GM10847 (cell line): ENCODE results near the gene POU2F1.

Experiments
- POLR2A ChIP-seq: IDR thresholded peaks from 2 replicates; pipeline ENCODE4 v1.6.1; 2011; ENCODE audit not compliant: insufficient read length; ENCODE audit errors: extremely low read depth

POU2F1 gene

DNA sequence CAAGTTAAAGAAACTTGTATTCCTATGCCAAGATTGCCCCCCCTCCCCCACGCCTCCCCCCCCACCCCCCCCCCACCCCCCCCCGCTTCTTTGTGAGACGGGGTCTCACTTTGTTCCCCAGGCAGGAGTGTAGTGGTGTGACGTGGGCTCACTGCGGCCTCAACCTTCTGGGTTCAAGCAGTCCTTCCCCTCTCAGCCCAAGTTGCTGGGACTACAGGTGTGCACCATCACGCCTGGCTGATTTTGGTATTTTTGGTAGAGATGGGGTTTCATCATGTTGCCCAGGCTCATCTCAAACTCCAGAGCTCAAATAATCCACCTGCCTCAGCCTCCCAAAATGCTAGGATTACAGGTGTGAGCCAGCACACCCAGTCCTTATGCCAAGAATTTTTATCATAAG is 136.6 kb downstream of the POU2F1 start:
- TF ChIP-seq POLR2A: no peak

GRCh38 chr1:167359295-167359694 is 138.6 kb downstream of the POU2F1 start:
- TF ChIP-seq POLR2A: no peak

DNA sequence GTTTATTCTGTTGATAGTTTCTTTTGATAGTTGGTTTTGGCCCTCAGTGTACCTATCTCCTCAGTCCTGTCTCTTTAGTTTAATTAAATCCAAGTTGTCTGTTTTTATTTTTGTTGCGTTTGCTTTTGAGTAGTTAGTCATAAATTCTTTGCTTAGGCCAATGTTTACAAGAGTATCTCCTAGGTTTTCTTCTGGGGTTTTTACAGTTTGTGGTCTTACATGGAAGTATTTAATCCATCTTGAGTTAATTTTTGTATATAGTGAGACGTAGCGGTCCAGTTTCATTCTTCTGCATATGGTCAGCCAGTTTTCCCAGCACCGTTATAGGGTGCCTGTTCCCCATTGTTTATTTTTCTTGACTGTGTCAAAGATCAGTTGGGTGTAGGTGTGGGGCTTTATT is 139.4 kb downstream of the POU2F1 start:
- no peak for TF ChIP-seq POLR2A

DNA sequence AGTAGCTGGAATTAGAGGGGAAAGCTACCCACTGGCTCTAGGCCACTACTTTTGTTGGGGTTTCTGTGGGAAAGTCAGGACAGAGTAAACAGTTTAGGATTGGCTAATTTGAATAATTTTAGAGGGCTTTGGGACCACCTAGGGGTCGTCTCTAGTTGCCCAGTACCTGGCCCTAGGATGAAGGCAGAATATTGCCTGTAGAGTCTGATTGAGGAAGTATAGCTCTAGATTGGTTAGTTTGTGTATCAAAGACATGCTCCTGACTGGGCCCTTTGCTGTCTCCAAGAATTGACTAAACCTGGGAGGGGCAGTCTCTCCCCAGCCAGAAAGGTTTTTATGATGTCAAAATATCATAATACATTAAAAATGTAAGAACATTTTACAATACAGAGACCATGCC is 142.0 kb downstream of the POU2F1 start:
- no peak for TF ChIP-seq POLR2A

GRCh38 chr1:167364826-167365225 is 144.1 kb downstream of the POU2F1 start:
- TF ChIP-seq POLR2A: no peak

GRCh38 chr1:167365360-167365759 is 144.7 kb downstream of the POU2F1 start:
- no peak for TF ChIP-seq POLR2A

- TF ChIP-seq POLR2A: no peak
These were observed 147.0 kb downstream of the POU2F1 start for GRCh38 chr1:167367705-167368104.

DNA sequence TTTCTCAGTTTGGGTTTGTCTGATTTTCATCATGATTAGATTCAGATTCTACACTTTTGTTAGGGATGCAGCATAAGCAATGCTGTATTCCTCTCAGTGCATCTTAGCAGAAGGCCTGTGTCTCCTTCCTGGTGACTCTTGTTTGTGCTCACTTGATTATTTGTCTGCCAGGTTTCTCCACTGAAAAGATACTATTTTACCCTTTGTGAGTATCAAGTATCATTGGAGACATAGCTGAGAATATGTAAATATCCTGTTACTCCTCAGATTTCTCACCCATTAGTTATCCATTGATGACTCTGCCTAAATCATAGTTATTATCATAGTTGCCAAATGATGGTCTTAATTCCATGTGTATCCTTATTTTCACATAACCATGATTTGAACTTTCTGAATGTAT is 148.5 kb downstream of the POU2F1 start:
- TF ChIP-seq POLR2A: no peak

GRCh38 chr1:167369933-167370332 is 149.2 kb downstream of the POU2F1 start:
- no peak for TF ChIP-seq POLR2A

- TF ChIP-seq POLR2A: no peak
These were observed 150.3 kb downstream of the POU2F1 start for GRCh38 chr1:167371030-167371429.

DNA sequence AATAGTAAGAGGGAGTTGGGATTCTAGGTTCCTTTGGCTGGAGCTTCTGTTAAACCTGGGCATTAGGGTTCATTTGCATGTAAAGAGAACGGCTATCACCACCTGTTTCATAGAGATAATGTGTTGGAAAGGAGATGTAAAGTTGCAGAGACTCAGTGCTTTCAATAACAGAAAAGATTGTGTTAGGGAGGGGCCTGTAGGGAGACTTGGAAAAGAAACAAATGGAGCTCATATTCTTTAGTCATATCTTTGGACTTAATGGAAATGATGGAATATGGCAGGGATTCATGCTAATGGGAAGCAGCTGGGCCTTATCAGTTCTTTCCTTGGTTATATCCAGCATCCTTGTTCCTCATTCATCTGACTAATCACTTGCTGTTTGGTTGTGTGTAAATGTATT is 152.7 kb downstream of the POU2F1 start:
- no peak for TF ChIP-seq POLR2A

- TF ChIP-seq POLR2A: no peak
These were observed 153.3 kb downstream of the POU2F1 start for GRCh38 chr1:167373986-167374385.

- TF ChIP-seq POLR2A: no peak
These were observed 155.3 kb downstream of the POU2F1 start for GRCh38 chr1:167375949-167376348.

DNA sequence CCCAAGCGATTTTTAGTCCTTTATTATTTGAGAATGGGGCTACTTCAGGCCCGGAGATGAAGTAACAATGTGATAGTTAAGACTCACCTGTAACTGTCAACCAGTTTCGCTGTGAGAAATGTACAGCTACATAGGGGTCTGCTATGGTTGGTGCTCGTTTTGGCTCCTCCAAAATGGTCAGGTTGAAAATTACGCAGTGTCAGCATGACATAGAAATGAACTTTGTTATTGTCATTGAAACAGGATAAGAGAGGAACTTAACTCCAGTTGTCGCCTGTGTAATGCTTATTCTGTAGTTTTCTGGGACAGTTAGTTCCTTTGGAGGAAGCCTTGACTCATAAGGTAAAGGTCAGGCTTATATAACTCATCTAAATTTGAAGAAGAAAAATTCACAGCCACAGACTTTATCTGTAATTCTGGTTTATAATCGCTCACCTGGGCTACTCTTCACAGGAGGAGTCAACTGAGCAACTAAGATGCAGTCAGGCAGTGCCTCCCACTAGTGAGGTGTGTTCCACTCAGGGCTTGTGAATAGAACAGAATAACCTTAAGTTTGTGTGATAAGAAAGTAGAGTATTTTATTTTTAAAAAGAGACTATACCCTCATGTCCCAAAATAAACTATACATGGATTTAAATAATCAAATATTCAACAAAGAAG is 166.7 kb downstream of the POU2F1 start:
- no peak for TF ChIP-seq POLR2A

DNA sequence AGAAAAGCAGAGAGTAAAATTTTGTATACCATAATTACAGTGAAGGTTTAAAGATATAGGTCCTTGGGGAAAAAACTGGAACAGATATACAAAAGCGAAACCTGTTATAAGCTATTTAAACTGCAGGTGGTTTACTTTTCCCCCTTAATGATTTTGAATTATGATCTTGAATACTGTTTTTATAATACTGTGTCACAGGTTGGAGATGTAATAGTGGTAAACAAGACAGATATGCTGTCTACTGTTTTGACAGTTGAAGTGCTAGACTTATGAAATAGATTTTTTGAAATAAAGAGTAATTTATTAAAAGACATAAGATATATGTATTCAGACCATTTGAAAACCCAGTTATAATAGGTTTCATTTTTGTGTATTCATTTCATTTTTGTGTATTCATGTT is 168.3 kb downstream of the POU2F1 start:
- TF ChIP-seq POLR2A: no peak

DNA sequence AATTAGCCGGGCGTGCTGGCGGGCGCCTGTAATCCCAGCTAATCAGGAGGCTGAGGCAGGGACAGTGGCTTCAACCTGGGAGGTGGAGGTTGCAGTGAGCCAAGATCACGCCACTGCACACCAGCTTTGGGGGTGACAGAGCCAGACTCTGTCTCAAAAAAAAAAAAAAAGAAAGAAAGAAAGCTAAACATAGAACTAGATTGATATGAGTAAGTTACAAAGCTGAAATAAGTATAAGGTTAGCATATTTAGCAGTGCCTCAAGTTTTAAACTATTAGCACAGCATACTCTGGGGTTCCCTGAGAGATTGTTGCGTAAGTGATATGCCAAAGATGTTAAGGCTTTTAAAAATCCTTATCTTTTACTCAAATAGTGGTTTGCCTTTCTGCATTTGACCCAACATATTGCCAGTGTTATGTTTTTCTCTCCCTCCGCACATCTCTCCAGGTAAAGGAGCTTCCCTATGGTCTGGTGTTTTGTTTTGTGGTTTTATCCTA is 171.6 kb downstream of the POU2F1 start:
- TF ChIP-seq POLR2A: no peak

DNA sequence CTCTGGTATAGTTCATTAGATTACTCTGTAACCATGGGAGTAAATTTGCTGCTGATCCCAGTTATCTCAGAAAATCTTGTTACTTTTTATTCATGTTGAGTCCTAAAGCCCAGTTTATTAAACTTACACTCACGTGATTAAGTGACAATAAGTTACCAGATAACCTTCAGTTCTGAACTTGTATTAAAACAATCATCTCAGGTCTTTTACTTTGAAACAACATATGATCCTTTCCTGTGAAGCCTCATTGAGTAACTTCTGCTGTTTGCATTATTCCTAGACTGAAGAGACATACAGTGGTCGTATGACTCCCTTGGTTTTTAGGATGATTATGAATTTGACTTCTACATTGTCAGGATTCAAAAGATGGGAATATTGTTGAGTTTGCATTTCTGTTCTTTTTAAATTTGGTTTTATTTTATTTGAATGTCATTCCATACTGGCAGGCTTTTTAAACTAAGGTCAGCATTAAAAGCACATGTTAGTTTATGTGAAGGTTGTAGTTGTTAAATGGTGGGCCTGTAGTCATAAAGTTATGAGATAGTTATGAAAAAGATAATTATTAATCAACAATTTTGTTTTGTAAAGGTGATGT is 179.8 kb downstream of the POU2F1 start:
- TF ChIP-seq POLR2A: no peak
